SU-DHL-6 (cell line): Measurements from ENCODE around the gene SLC4A1.

ENCODE experiments used
- EZH2phosphoT487 ChIP-seq: fragments of 200-600 bp; sonication (generic), shearing (Covaris generic); conservative IDR thresholded peaks from 2 replicates; pipeline ENCODE4 v1.6.1; 2018; ENCODE audit warnings: mild to moderate bottlenecking, antibody characterized with exemption, low read length, moderate library complexity, mixed read lengths
- TF ChIP-seq, protein P1 (sequence below): fragments of 200-600 bp; sonication (generic); IDR thresholded peaks from one replicate; pipeline ENCODE4 v1.5.1; 2017; ENCODE audit warnings: antibody characterized with exemption, mild to moderate bottlenecking, low read length, moderate library complexity; ENCODE audit not compliant: insufficient read depth, poor library complexity, severe bottlenecking

DNA sequence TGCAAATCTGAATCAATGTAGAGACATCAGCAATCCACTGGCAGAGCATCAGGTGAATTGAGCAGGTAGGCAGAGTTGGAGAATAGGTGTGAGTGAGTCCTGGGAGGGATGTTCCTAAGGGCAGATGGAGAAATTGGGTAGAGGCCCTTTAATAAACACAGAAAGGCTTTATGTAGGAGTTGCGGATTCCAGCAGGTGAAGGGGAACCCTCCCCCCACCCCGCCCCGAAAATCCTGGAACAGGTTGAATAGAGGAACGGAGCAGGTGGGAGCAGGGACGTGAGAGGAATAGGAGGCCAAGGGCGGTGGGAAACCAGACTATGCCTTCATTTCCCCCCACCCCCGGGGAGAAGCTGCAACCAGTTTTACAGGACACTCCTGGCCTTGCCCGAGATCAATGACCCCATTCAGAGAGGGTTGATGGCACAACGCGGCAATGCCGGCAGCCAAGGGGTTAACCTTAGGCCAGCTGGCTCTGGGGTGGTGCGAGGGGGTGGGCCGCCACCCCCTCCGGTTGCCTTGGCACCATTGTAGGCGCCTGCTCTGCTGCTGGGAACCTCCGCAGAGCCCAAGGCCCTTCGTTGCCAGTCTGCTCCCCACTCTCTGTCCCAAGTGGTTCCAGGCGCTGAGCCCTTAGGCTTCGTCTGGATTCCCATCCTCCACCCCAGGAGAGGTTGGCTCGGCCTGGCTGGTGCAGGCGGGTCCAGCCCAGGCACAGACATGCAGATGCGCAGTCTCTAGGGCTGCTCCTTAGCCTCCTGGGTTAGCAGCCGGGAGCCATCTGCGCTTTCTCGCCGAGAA is 39.7 kb upstream of the SLC4A1 start:
- TF ChIP-seq, protein P1, sequence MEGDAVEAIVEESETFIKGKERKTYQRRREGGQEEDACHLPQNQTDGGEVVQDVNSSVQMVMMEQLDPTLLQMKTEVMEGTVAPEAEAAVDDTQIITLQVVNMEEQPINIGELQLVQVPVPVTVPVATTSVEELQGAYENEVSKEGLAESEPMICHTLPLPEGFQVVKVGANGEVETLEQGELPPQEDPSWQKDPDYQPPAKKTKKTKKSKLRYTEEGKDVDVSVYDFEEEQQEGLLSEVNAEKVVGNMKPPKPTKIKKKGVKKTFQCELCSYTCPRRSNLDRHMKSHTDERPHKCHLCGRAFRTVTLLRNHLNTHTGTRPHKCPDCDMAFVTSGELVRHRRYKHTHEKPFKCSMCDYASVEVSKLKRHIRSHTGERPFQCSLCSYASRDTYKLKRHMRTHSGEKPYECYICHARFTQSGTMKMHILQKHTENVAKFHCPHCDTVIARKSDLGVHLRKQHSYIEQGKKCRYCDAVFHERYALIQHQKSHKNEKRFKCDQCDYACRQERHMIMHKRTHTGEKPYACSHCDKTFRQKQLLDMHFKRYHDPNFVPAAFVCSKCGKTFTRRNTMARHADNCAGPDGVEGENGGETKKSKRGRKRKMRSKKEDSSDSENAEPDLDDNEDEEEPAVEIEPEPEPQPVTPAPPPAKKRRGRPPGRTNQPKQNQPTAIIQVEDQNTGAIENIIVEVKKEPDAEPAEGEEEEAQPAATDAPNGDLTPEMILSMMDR, result no peak
- no peak for TF ChIP-seq EZH2phosphoT487
